IMR-90 (cell line): ENCODE measurements around the gene LMTK2. TPM values are rescaled to one million over a fixed set of nuclear protein-coding genes. Genes with fewer than 3 reads are reported as not detected.

Experiments used
- ATAC-seq: fragments of 200-7000 bp; cut with Tn5 transposase; 2 replicates; pipeline ENCODE4 v1.9.1; 2020; ENCODE audit warnings: low read depth, mild to moderate bottlenecking, moderate library complexity
- BruUV-seq: library from RNA; stranded (reverse); fragments of 400-500 nt; replicated peaks from 2 replicates; lab custom pipeline; 2021; lab: Mats Ljungman, UMichigan
- CTCF ChIA-PET: fragments of 300-600 bp; formaldehyde crosslinking; extraction: SDS; loops from one replicate; lab custom pipeline; 2021; ENCODE audit warnings: antibody characterized with exemption; lab: Yijun Ruan, JAX
- POLR2A ChIA-PET: fragments of 300-600 bp; sonication (Branson Sonifier 250); formaldehyde crosslinking; loops from one replicate; lab custom pipeline; 2022; ENCODE audit warnings: antibody characterized with exemption; ENCODE audit not compliant: unreplicated experiment; lab: Charles Lee
- DNase-seq: peaks from one replicate; pipeline ENCODE4 v3.0.0; 2013
- H2AFZ ChIP-seq: replicated peaks from 2 replicates; pipeline ENCODE3; 2013; ENCODE audit warnings: low read length, mild to moderate bottlenecking; ENCODE audit not compliant: poor library complexity
- H2AK5ac ChIP-seq: 2 replicates; pipeline ENCODE4 v1.6.1; 2013; ENCODE audit warnings: low read depth, low read length, inconsistent platforms
- H2AK9ac ChIP-seq: replicated peaks from 2 replicates; pipeline ENCODE3; 2013; ENCODE audit warnings: mild to moderate bottlenecking, low read depth, low read length, moderate library complexity; ENCODE audit not compliant: poor library complexity
- H2BK120ac ChIP-seq: 2 replicates; pipeline ENCODE4 v1.6.1; 2013; ENCODE audit warnings: low read depth, low read length, inconsistent platforms
- H2BK15ac ChIP-seq: 3 replicates; pipeline ENCODE4 v1.6.1; 2013; ENCODE audit warnings: low read depth, low read length, inconsistent platforms
- H2BK20ac ChIP-seq: 2 replicates; pipeline ENCODE4 v1.6.1; 2013; ENCODE audit warnings: low read depth, mild to moderate bottlenecking, inconsistent platforms, low read length, moderate library complexity
- H2BK5ac ChIP-seq: 2 replicates; pipeline ENCODE4 v1.6.1; 2013; ENCODE audit warnings: mild to moderate bottlenecking, low read depth, low read length, inconsistent platforms; ENCODE audit not compliant: poor library complexity, severe bottlenecking
- H3K14ac ChIP-seq: replicated peaks from 2 replicates; pipeline ENCODE4 v1.6.1; 2013; ENCODE audit warnings: low read depth, low read length, inconsistent platforms
- H3K18ac ChIP-seq: 2 replicates; pipeline ENCODE4 v1.6.1; 2013; ENCODE audit warnings: low read depth, low read length, control low read depth
- H3K23ac ChIP-seq: 2 replicates; pipeline ENCODE4 v1.6.1; 2013; ENCODE audit warnings: low read depth, low read length, inconsistent platforms
- H3K27ac ChIP-seq: 2 replicates; pipeline ENCODE4 v1.5.1; 2013; ENCODE audit warnings: mild to moderate bottlenecking, control low read depth, low read length; ENCODE audit not compliant: insufficient read depth
- H3K27me3 ChIP-seq: 2 replicates; pipeline ENCODE4 v1.6.1; 2013; ENCODE audit warnings: low read length; ENCODE audit not compliant: control insufficient read depth, insufficient read depth
- H3K36me3 ChIP-seq: 2 replicates; pipeline ENCODE4 v1.6.1; 2013; ENCODE audit warnings: low read length, mixed read lengths; ENCODE audit not compliant: control insufficient read depth, insufficient read depth
- H3K4ac ChIP-seq: 2 replicates; pipeline ENCODE4 v1.6.1; 2013; ENCODE audit warnings: low read depth, low read length, inconsistent platforms
- H3K4me1 ChIP-seq: 2 replicates; pipeline ENCODE4 v1.6.1; 2013; ENCODE audit warnings: low read length, mixed read lengths; ENCODE audit not compliant: control insufficient read depth, insufficient read depth
- H3K4me2 ChIP-seq: 2 replicates; pipeline ENCODE4 v1.6.1; 2013; ENCODE audit warnings: low read depth, mild to moderate bottlenecking, control low read depth, low read length, moderate library complexity
- H3K4me3 ChIP-seq: 2 replicates; pipeline ENCODE4 v1.5.1; 2013; ENCODE audit warnings: low read depth, mild to moderate bottlenecking, control low read depth, low read length, moderate library complexity; ENCODE audit not compliant: insufficient read depth
- H3K56ac ChIP-seq: 2 replicates; pipeline ENCODE4 v1.6.1; 2013; ENCODE audit warnings: low read length, inconsistent platforms; ENCODE audit not compliant: insufficient read depth; ENCODE audit errors: extremely low read depth
- H3K79me1 ChIP-seq, 2 experiments: 2 replicates each; pipeline ENCODE4 v1.6.1; 2013; ENCODE audit warnings: low read length in 2 of 2, inconsistent platforms in 1 of 2, low read depth in 1 of 2
- H3K9ac ChIP-seq: 2 replicates; pipeline ENCODE4 v1.6.1; 2013; ENCODE audit warnings: low read depth, low read length, control low read depth
- H3K9me1 ChIP-seq: 2 replicates; pipeline ENCODE4 v1.6.1; 2013; ENCODE audit warnings: low read length, inconsistent platforms; ENCODE audit not compliant: insufficient read depth
- H3K9me3 ChIP-seq: 2 replicates; pipeline ENCODE4 v1.6.1; 2013; ENCODE audit warnings: low read length; ENCODE audit not compliant: control insufficient read depth, insufficient read depth
- H4K20me1 ChIP-seq: 2 replicates; pipeline ENCODE4 v1.6.1; 2013; ENCODE audit warnings: low read length, inconsistent platforms; ENCODE audit not compliant: insufficient read depth
- H4K5ac ChIP-seq: 2 replicates; pipeline ENCODE4 v1.6.1; 2013; ENCODE audit warnings: mild to moderate bottlenecking, low read depth, low read length, control low read depth
- H4K8ac ChIP-seq, 2 experiments: 2 replicates each; pipeline ENCODE4 v1.6.1; 2013; ENCODE audit warnings: low read depth in 2 of 2, low read length in 2 of 2, control low read depth in 1 of 2, inconsistent platforms in 1 of 2
- H4K91ac ChIP-seq: 2 replicates; pipeline ENCODE4 v1.6.1; 2013; ENCODE audit warnings: low read depth, low read length, inconsistent platforms; ENCODE audit not compliant: insufficient read depth
- BHLHE40 ChIP-seq: fragments of 150-350 bp; IDR thresholded peaks from 2 replicates; pipeline ENCODE4 v1.6.1; 2016; ENCODE audit warnings: mild to moderate bottlenecking, low read depth, low read length
- CEBPB ChIP-seq: IDR thresholded peaks from 2 replicates; pipeline ENCODE4 v1.6.1; 2012; ENCODE audit warnings: low read depth, low read length, improper control_type of control experiment
- CHD1 ChIP-seq: IDR thresholded peaks from 2 replicates; pipeline ENCODE4 v1.6.1; 2012; ENCODE audit warnings: low read depth, low read length, improper control_type of control experiment
- FOS ChIP-seq: fragments of 150-350 bp; IDR thresholded peaks from 2 replicates; pipeline ENCODE4 v1.6.1; 2016; ENCODE audit warnings: low read depth, low read length
- MAFK ChIP-seq: IDR thresholded peaks from 2 replicates; pipeline ENCODE4 v1.6.1; 2012; ENCODE audit warnings: low read depth, low read length, improper control_type of control experiment
- MAZ ChIP-seq: IDR thresholded peaks from 2 replicates; pipeline ENCODE4 v1.6.1; 2012; ENCODE audit warnings: low read depth, mild to moderate bottlenecking, low read length, improper control_type of control experiment, moderate library complexity, borderline replicate concordance
- MXI1 ChIP-seq: IDR thresholded peaks from 2 replicates; pipeline ENCODE4 v1.6.1; 2012; ENCODE audit warnings: low read depth, mild to moderate bottlenecking, low read length, moderate library complexity, borderline replicate concordance
- NFE2L2 ChIP-seq: fragments of 150-350 bp; IDR thresholded peaks from 2 replicates; pipeline ENCODE4 v1.6.1; 2016; ENCODE audit warnings: low read depth, mild to moderate bottlenecking, low read length
- POLR2A ChIP-seq: IDR thresholded peaks from 2 replicates; pipeline ENCODE4 v1.6.1; 2012; ENCODE audit warnings: mild to moderate bottlenecking, low read depth, low read length
- RAD21 ChIP-seq: IDR thresholded peaks from 2 replicates; pipeline ENCODE4 v1.6.1; 2012; ENCODE audit warnings: low read length, improper control_type of control experiment
- SMC3 ChIP-seq: fragments of 150-350 bp; IDR thresholded peaks from 2 replicates; pipeline ENCODE4 v1.6.1; 2016; ENCODE audit warnings: low read depth, mild to moderate bottlenecking, antibody characterized with exemption, low read length, moderate library complexity
- WGBS, 2 experiments: methylation state at CpG; one replicate each; pipeline versions ENCODE4 v1.1.5 to v1.1.7; 2013; ENCODE audit warnings: missing lambda C conversion rate in 2 of 2; ENCODE audit not compliant: insufficient read length in 1 of 2; ENCODE audit errors: extremely low coverage in 2 of 2; 5-methylcytosine and 5-hydroxymethylcytosine counted together
- dilution Hi-C: fragments of 300-500 bp; cut with HindIII; formaldehyde crosslinking; loops from one replicate; pipeline ENCODE4 v1.14.3; 2018; ENCODE audit warnings: low sequenced_read_pairs; ENCODE audit not compliant: unreplicated experiment
- in situ Hi-C: fragments of 300-500 bp; cut with MboI; formaldehyde crosslinking; loops from 3 replicates; pipeline ENCODE4 v1.14.3; 2019; ENCODE audit warnings: low sequenced_read_pairs, inconsistent platforms, mixed read lengths
- intact Hi-C: fragments of 100-400 bp; cut with micrococcal nuclease; formaldehyde crosslinking; loops from 2 replicates; pipeline ENCODE4 v1.10.0; 2022
- polyA plus RNA-seq, 3 experiments: library from polyadenylated mRNA; depleted of rRNA; stranded (reverse); fragments of >200 nt; gene quantifications; 2 replicates each; pipeline ENCODE4 v1.2.3, GENCODE V29; 2012; ENCODE audit warnings: low replicate concordance in 1 of 3
- total RNA-seq: library from RNA; depleted of rRNA; stranded (reverse); fragments of >200 nt; gene quantifications from 2 replicates; pipeline ENCODE4 v1.2.3, GENCODE V29; 2012
- TF ChIP-seq, protein P1 (sequence below): conservative IDR thresholded peaks from 2 replicates; pipeline ENCODE4 v1.5.1; 2012; ENCODE audit warnings: mild to moderate bottlenecking, low read depth, low read length, improper control_type of control experiment
- TF ChIP-seq, protein P2 (sequence below): fragments of 150-350 bp; IDR thresholded peaks from 2 replicates; pipeline ENCODE4 v1.6.1; 2017; ENCODE audit warnings: mild to moderate bottlenecking, antibody characterized with exemption, low read length, low read depth
- TF ChIP-seq, protein P3 (sequence below): fragments of 150-350 bp; IDR thresholded peaks from 2 replicates; pipeline ENCODE4 v1.6.1; 2016; ENCODE audit warnings: low read depth, mild to moderate bottlenecking, low read length, moderate library complexity, borderline replicate concordance

Gene LMTK2
- total and polyA plus RNA-seq, 2 of the 4 experiments (the other 2 are of a cell fraction) = 4.4 to 5.0 TPM

DNA sequence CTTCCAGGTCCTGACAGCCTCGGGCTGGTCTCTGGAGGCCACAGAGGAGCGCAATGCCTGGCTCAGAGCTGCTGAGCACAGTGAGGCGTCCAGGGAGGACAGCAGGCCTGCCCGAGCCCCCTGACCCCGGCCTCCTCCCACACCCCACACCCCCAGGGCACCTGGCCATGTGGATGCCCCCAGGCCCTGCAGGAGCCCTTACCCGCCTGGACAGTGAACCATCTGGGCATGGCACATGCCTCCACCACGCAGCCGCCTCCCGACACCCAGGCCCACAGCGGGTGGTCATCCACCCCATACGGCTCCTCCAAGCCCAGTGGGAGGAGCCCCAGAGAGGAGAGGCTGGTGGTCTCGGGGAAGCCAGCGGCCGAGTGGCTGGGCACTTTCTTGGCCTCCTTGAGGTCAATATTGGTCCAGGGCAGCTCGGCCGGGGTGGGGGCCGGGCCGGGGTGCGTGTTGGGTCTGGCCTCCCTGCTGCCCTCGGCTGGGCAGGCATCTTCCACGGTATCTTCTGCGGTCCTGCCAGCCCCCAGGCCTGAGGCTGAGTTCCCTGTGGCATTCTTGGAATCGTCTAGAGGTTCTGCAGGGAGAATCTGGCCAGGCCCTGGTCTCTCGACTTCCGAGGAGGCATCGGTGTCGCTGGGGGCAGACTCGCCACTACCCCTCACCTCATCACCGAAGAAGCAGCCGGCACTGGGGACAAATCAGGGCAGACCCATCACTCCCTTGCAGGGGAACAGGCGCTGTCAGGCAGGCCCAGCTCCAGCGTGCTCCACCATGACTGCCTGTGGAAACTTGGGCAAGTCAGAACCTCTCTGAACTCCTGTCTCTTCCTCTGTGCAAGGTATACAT is 126.8 kb downstream of the LMTK2 start:
- no peak for ATAC-seq
- BruUV-seq = TSS peak; percentile 52

More for the DNA sequence above, 126.8 kb downstream of the LMTK2 start:
- TF ChIP-seq NFE2L2 = no peak
- no peak for TF ChIP-seq MXI1
- TF ChIP-seq, protein P1, sequence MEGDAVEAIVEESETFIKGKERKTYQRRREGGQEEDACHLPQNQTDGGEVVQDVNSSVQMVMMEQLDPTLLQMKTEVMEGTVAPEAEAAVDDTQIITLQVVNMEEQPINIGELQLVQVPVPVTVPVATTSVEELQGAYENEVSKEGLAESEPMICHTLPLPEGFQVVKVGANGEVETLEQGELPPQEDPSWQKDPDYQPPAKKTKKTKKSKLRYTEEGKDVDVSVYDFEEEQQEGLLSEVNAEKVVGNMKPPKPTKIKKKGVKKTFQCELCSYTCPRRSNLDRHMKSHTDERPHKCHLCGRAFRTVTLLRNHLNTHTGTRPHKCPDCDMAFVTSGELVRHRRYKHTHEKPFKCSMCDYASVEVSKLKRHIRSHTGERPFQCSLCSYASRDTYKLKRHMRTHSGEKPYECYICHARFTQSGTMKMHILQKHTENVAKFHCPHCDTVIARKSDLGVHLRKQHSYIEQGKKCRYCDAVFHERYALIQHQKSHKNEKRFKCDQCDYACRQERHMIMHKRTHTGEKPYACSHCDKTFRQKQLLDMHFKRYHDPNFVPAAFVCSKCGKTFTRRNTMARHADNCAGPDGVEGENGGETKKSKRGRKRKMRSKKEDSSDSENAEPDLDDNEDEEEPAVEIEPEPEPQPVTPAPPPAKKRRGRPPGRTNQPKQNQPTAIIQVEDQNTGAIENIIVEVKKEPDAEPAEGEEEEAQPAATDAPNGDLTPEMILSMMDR = no peak
- no peak for TF ChIP-seq SMC3
- TF ChIP-seq FOS = no peak
- TF ChIP-seq CEBPB = no peak
- TF ChIP-seq RAD21 = no peak
- no peak for TF ChIP-seq MAZ
- TF ChIP-seq MAFK = no peak
- no peak for TF ChIP-seq CHD1
- TF ChIP-seq, protein P2, sequence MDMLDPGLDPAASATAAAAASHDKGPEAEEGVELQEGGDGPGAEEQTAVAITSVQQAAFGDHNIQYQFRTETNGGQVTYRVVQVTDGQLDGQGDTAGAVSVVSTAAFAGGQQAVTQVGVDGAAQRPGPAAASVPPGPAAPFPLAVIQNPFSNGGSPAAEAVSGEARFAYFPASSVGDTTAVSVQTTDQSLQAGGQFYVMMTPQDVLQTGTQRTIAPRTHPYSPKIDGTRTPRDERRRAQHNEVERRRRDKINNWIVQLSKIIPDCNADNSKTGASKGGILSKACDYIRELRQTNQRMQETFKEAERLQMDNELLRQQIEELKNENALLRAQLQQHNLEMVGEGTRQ = no peak
- TF ChIP-seq, protein P3, sequence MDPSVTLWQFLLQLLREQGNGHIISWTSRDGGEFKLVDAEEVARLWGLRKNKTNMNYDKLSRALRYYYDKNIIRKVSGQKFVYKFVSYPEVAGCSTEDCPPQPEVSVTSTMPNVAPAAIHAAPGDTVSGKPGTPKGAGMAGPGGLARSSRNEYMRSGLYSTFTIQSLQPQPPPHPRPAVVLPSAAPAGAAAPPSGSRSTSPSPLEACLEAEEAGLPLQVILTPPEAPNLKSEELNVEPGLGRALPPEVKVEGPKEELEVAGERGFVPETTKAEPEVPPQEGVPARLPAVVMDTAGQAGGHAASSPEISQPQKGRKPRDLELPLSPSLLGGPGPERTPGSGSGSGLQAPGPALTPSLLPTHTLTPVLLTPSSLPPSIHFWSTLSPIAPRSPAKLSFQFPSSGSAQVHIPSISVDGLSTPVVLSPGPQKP = no peak
- TF ChIP-seq BHLHE40 = no peak
- no peak for TF ChIP-seq POLR2A
- H3K9me3 ChIP-seq = no peaks in the 10 kb centered on the region
- H3K9ac ChIP-seq = no peak overlapping the region
- ChIA-PET POLR2A (no interaction called here), CTCF (no interaction called here)
- WGBS, 2 experiments = 84% methylated on average over 8 of the region's 32 CpGs; no CpG with 5 or more reads in 1 of the 2 experiments
- no peak overlapping the region for H3K27ac ChIP-seq
- no peak for DNase-seq
- no peak overlapping the region for H2BK5ac ChIP-seq
- H2BK20ac ChIP-seq = no peak overlapping the region
- H2AFZ ChIP-seq = no peak overlapping the region
- no peak overlapping the region for H3K4me2 ChIP-seq
- H3K56ac ChIP-seq = no peak overlapping the region
- no peak overlapping the region for H2AK9ac ChIP-seq
- H2AK5ac ChIP-seq = no peak overlapping the region
- H3K36me3 ChIP-seq = peaks cover 30% of the 10 kb centered on the region; the same call in 1 of the 2 replicates
- in situ Hi-C loops (loop anchor here (10.0 kb wide), 1 partner anchor 209 kb away; no protein-coding TSS in a partner anchor), dilution Hi-C loops (no loop called here), intact Hi-C loops (no loop called here)
- H3K4me3 ChIP-seq = no peak overlapping the region
- no peak overlapping the region for H4K91ac ChIP-seq
- H3K9me1 ChIP-seq = peaks cover 2% of the 10 kb centered on the region; the same call in 1 of the 2 replicates
- H3K14ac ChIP-seq = no peak overlapping the region
- H2BK15ac ChIP-seq = no peak overlapping the region
- H4K5ac ChIP-seq = no peak overlapping the region
- no peaks in the 10 kb centered on the region for H3K27me3 ChIP-seq
- no peak overlapping the region for H4K8ac ChIP-seq
- no peak overlapping the region for H2BK120ac ChIP-seq
- H3K4ac ChIP-seq = no peak overlapping the region
- H4K20me1 ChIP-seq = no peaks in the 10 kb centered on the region
- H3K18ac ChIP-seq = no peak overlapping the region
- no peaks in the 10 kb centered on the region for H3K79me1 ChIP-seq
- H3K4me1 ChIP-seq = no peaks in the 10 kb centered on the region
- H3K23ac ChIP-seq = no peak overlapping the region
